Ramos (cell line): ENCODE measurements around the gene LHFPL6.

Experiments
- in situ Hi-C: fragments of 300-500 bp; cut with MboI; formaldehyde crosslinking; loops from one replicate; pipeline ENCODE4 v1.14.3; 2022; ENCODE audit warnings: low sequenced_read_pairs; ENCODE audit not compliant: unreplicated experiment

The LHFPL6 gene

DNA sequence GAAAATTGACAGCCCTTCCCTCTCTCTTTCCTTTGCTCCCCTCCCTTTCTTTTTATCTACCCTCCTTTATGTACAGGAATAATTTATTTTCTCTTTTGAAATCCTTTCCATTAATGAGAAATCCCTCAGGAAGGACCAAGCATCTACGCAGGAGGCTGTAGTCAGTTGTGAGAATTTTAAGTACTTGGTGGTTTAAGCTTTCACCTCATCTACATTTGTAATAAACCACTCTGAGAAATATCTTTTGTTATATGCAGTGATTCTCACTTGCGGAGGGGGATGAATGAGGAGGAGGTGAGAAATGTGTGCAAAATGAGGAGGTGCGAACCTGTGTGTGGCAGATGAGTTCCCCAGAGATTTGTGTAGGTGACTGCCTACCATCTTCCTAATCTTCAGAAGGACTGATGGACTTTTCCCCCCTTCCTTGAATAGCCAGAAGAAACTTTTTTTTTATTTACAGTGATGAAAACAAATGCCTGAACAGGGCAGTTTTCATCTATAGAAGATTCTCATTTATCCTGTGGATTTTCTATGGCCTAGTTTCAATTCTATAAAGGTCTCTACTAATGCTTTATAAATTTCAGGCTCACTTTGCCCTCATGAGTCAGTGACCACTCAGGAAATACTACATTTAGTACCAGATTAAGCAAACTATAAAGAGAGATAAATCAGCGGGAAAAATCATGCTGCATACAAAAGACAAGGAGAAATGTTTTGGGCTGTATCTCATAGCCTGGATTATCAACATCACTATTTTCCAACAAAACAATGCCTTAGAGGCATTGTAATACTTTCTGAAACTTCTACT, 118.3 kb downstream of the LHFPL6 start:
- in situ Hi-C loops: no loop called here

DNA sequence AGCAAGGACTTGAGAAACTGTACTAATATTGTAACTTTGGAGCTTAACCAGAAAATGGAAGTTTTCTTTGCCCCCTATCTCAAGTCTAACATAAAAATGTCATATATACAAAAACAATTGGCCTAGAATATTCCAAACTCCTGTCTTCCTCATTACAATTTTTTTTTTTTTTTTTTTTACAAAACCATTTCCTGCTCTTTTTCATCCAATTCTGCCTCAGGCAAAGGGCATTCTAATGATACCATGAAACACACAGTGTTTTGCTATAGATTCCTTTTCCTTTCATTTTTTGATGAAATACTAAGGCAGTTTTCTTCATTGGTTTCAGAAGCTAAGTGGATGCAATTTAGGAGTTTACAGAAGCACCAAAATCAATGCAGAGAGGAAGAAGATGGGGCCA, 119.7 kb downstream of the LHFPL6 start:
- in situ Hi-C loops: no loop called here

DNA sequence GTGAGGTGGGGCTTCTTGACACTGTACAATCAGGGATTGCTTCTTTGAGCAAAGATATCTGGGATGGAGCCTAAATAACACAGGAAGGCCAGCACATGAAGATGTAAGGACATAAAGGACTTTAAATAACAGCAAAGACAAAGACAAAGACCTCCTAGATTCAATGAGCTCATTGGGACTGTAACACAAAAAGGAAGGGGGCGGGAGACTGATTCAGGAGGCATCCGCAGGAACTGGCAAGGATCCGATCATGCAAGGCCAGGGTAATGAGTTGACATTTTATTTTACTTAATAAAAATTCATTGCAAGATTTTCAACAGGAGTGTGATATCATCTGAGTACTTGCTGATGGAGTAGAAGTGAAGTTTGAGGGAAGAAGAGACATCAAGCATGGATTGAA, 121.5 kb downstream of the LHFPL6 start:
- in situ Hi-C loops: no loop called here

DNA sequence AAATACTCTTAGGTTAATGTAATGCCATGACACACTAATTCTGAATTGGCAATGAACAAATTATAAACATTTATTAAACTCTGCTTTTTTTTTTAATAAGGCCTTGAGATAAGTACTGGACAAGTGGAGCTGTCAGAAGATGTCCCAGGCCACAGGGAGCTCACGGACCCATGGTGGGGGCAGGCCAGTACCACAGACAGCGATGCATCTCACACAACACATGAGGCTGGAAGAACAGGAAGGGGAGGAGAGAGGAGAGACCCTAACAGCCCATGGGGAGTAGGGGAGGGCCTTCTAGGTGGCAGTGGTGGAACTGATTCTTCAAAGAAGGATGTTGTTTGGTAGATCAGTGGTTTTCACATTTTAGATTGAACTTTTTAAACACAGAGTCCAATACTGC, 128.4 kb downstream of the LHFPL6 start:
- in situ Hi-C loops: no loop called here

DNA sequence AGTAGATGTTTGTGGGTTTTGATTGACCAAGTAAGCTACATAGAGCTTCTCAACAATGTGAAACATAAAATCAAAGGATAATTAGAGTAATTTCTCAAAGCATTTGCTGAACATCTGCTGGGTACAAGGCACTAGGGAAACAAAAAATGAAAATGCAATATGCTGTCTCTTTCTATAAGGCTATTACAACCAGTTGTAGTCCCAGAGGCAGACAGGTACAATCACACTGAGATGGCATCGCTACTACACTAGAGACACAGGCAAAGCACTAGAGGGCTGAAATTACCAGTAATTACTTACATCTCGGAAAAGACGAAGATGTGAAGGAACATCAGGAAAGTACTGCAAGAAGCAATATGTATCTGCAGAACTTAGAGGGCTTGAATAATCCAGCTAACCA, 133.3 kb downstream of the LHFPL6 start:
- in situ Hi-C loops: no loop called here

DNA sequence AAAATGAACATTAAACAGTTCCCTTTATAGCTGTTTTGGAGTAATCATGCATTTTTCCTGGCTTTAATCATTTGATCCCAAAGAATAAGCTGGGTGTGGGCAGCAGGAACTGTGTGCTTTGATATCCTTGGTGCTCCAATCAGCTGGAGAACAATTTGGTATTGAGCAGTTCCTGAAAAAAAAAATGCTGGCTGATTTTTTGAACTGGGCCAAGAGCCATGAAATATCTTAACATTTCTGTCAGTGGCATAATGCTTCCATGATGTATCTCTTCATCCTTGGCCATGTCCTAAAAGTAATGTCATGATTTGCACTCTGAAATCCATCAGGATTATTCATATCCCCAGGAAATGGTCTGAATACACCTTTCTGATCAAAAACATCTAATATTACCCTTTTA, 134.7 kb downstream of the LHFPL6 start:
- in situ Hi-C loops: no loop called here

DNA sequence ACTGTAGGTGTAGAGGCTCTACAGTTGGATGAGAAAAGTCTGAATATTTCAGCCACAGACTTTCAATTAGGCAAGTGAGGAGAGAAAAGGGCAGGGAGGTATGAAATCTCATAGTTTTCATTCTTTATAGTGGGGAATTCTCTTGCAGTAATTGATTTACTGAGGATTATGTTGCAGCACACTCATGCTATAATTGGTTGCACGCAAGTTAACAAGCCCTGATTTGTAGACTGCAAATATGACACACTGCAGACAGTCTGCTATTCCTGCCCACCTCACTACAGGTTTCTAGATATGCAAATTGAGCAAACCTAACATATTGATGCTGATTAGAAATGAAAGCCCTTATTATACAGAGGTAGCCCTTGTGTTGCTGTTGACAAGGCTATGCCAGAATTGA, 139.4 kb downstream of the LHFPL6 start:
- in situ Hi-C loops: no loop called here

DNA sequence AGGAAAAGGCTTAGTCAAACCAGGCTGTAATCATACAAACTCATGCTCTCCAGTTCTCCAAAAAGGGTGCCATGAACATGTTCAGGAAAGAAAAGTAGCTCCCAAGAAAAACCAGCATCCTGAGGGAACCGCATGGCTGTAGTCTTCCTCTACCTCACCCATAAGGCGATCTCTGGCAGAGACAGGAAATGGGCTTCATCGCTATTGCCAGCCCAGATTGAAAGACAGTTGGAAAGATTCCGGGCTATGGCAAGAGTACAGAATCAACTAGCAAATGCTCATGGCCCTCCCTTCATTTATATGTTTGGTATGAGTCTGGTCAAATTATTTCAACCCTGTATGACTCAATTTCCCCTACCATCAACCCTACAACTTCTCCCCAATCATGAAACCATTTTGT, 140.1 kb downstream of the LHFPL6 start:
- in situ Hi-C loops: no loop called here

DNA sequence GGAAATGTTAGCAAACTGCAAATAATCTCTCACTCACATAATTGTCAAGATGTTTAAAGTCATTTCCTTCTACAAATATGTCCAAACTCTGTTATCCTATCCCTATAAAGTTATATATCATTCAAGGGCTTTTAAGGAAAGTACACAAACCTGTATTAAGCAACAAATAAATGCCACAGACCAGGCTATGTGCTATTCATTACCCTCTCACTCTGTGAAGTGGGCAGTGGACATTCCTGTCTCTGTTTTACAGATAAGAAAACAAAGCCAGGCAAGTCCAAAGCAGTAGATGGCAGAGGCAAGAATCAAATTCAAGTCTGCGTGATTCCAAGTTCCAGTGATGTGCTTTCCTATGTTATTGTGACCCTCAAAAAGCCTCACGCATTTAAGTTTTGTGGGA, 140.6 kb downstream of the LHFPL6 start:
- in situ Hi-C loops: no loop called here

DNA sequence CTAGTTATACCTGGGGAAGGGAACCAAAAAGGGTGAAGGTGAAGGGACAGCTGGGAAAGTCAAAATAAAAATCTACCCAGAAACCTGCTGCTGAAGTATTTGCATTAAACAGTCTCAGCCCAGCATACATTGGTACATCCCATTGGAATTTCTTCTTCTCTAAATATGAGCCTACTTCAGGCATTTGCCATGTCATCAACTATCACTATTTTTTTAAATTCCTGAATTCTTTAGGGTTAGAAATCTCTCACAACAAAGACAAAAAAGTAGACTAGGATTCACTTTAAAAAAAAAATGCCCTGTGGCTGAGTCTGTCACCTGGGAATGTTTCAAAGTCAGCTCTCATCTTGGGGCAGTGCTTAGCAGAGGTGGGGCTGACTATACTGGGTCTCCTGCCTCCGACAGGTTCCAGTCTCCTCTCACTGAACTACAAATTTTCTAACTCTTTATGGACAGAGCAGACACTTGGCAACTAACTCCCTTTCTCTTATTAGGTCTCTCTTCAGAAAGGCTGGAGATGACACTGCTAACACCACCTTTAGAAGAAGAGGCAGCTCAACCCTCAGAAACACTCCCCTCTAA, 141.2 kb downstream of the LHFPL6 start:
- in situ Hi-C loops: no loop called here

DNA sequence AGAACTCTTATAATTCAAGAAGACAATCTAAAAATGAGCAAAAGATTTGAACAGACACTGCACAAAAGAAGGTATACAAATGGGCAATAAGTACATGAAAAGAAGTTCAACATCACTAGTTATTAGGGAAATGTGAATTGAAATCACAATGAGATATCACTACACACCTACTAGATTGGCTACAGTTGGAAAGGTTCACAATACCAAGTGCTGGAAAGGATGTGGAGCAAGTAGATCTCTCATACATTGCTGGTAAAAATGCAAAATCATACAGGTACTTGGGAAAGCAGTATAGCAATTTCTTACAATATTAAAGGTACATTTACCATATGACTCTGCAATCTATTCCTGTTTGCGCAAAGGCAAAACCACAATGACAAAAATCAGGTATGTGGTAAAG, 145.7 kb downstream of the LHFPL6 start:
- in situ Hi-C loops: no loop called here

DNA sequence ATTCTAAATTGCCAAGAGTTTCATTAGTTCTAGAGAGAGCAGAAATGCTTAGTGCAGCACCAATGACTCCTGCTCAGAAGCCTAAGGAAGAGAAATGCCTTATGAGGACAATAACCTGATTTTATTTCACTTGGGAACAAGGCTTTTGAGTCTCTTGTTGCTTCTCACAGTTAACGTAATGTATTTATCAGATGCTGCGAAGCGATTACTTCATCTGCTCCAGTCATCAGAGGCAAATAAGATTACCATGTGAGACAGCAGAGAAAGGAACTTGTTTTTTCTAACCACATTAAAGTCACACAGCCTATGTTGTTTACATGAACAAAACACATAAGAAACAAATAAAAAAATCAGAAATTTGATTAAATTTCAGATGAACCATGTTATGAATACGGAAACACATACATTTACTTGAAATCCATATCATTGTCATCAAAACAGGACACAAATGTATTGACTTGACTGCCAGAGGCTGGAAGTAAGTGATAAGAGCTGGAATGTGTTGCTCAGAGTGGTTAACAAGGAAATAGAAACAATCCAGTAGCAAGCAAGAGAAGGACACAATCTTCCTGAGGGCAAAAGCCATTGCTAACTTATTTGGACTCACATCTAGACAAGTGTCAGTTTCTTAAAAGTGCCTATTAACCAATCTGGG, 147.3 kb downstream of the LHFPL6 start:
- in situ Hi-C loops: no loop called here

DNA sequence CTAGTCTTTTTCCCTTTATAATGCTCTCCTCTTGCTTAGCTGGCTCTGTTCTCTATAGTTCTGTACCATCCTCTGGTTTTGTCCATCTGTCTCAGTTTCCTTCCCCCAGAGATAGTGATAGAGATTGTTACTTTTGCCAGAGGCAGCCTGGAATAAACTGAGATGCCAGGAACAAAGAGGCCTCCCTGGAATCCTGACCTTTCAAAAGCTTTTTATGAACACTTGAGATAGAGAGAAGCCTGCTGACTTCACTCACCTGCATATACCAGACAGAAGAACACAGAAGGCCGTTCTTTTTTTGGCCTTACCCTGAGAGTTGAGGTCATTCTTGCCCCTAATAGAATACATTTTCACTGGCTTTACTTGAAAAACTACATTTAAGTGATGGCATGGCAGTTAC, 150.2 kb downstream of the LHFPL6 start:
- in situ Hi-C loops: no loop called here

DNA sequence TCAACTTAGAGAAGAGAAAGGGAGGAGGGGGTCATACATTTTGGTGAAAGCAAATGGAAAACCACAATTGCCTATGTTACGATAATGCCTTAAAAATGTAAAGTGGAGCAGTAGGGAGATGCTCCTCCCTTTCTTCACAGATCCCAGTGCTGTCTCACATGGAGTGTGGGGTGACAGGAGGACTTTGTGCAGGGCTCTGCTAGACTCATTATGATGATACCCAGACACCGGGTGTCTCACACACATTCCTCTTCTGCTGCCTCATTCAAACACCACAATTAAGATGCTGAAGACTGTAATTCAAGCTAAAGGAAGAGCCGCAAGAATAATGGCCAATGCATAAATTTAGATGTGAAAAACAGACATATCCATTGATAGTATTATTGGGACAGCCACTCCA, 150.6 kb downstream of the LHFPL6 start:
- in situ Hi-C loops: no loop called here

DNA sequence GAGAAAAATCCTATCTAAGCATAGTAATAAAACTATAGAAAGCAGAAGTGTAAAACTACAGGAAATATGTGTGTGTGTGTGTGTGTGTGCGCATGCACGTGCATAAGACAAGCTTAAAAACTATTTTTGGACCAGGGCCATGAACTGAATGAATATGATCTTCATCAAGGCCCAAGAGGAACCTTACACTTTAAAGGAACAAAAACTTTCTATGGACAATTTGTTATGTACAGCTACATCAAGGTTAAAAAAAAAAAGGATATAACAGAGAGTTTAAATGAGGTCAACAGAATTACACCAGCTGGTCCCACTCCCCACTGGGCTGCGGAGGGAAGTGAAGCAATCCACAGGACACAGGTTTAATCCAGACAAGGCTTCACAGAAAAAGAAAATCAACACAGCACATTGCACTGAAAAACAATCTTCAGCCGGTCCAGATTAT, 151.1 kb downstream of the LHFPL6 start:
- in situ Hi-C loops: no loop called here

DNA sequence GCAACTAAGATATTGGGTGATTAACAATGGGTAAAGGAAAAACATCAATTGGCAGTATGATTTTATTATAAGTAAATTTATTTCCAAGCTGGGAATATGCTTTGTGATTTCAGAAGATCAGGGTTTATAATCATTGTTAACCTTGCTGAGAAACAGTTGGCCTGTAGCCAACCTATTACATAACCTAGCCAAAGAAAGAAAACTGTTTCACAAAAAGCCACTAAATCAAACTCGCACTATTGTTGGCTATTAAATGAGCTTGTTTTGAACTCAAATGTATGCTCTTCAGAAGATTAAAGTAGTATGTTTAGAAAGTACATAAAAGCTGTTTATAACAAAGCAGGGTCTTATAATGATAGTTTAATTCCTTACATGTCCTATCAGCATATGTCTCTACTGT, 151.7 kb downstream of the LHFPL6 start:
- in situ Hi-C loops: no loop called here

DNA sequence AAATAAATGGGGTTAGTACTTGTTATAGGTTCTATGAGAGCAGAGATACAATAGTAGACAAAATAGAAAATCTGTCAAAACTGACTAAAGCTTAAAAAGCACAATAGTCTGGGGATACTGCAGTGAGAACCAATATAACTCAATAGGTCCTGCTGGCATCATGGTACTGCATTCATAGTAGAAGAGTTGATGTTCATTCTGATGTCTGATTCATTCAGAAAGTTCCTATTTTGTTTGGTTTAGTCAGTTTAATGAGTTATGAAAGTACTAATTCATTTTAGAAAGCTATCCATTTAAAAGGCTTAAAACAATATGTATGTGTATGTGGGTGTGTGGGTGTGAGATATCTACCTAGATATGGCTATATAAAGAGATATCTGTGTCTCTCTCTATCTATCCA, 152.8 kb downstream of the LHFPL6 start:
- in situ Hi-C loops: no loop called here

DNA sequence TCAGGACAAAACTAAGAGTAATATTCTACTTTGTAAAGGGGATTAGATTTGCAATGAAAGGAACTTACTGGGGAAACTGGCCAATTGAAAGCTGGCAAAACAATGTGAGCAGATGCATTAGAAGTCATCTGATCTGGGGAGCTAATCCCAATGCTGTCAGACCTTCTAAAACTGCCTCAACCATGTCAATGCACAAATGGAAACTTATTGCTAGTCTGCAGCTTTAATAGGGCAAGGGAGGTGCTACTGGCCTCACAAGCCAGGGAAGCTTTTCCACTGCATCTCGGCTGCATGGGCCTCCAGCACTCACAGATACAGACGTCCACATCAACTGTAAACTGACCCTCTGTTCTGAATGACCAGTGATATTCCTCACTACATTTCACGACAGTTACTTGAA, 154.2 kb downstream of the LHFPL6 start:
- in situ Hi-C loops: no loop called here

DNA sequence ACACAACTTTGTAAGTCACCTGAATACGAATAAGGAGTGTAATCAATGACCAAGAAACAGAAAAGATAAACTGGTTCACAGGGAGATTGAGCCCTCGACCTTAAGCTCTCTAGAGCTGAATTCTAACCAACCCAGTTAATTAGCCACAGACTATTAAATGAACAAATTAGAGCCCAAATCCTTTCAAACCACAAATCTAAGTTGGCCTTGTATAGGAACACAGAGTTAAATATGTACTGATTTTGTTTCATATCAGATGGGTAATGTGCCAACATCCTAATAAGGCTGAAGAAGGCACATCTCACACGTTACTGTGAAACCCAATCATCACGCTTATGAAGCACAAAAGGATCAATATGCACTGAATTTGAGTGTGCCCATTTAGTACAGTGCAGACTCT, 156.1 kb downstream of the LHFPL6 start:
- in situ Hi-C loops: no loop called here

DNA sequence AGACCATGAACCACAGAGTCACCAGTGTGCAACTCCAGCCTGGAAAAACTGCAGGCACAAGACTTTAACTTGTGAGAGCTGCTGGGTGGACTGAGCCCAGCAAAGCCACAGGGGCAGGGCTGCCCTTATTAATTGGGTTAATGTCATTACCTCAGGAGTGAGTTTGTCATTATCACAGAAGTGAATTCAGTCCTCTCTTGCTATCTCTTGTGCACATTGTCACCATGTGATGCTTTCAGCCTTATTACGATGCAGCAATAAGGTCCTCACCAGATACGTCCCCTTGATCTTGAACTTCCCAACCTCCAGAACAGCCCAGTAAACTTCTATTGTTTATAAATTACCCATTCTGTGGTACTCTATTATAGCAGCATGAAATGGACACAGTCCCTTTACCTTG, 158.1 kb downstream of the LHFPL6 start:
- in situ Hi-C loops: no loop called here

DNA sequence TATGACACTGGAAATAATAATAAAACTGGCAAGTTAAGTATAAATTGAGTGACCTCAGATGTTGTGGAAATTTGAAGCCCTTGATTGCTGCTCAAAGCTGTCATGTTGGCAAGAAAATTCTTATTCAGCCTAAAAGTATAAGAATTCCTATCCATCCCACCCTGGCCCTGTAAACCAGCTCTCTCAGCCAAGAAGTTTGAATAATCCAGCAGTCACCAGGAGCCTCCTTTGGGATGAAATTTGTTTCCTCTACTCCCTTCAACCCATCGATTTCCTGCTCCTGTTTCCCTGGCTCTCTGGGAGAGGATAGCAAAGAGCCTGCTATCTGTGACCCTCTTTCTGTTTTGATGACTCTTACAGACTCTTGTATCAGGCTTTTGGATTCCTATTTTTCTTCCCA, 169.3 kb downstream of the LHFPL6 start:
- in situ Hi-C loops: no loop called here

DNA sequence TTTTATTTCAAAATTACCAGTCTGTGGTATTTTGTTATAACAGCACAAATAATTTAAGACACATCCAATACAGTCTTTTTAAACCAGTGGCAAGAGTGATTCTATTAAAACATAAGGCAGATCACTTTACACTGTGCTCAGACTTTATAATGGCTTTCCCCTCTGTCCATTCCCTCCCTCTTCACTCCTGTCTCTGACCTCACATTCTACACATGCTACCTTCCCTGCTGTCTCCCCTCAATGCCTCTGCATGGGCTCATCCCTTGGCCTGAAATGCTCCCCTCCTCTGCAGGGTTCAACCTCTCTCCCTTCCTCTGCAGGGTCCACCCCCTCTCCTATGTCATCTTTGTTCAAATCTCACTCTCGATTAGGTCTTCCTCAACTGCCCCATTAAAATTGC, 170.8 kb downstream of the LHFPL6 start:
- in situ Hi-C loops: no loop called here
